Caco-2 (cell line): ENCODE results near the gene CELA1. TPM values are rescaled to one million over a fixed set of nuclear protein-coding genes. Genes with fewer than 3 reads are reported as not detected.

Experiments
- BruUV-seq: library from RNA; stranded (reverse); fragments of 400-500 nt; replicated peaks from 2 replicates; lab custom pipeline; 2021; lab: Mats Ljungman, UMichigan
- CTCF ChIA-PET: fragments of 300-600 bp; sonication (Branson Sonifier 250); formaldehyde crosslinking; loops from one replicate; lab custom pipeline; 2022; ENCODE audit warnings: antibody characterized with exemption; lab: Charles Lee
- POLR2A ChIA-PET: fragments of 300-600 bp; sonication (Branson Sonifier 250); formaldehyde crosslinking; loops from one replicate; lab custom pipeline; 2022; ENCODE audit warnings: antibody characterized with exemption; lab: Charles Lee
- DNase-seq, 2 experiments: peaks; one replicate each; pipeline versions ENCODE4 v3.0.0 to v3.0.0-alpha.2; 2020 to 2022
- H3K27me3 ChIP-seq: replicated peaks from 2 replicates; pipeline ENCODE4 v1.6.0; 2011; ENCODE audit warnings: low read length; ENCODE audit not compliant: control insufficient read depth, insufficient read depth
- H3K36me3 ChIP-seq: 2 replicates; pipeline ENCODE4 v1.5.1; 2011; ENCODE audit warnings: low read length; ENCODE audit not compliant: control insufficient read depth, insufficient read depth
- H3K4me1 ChIP-seq: fragments of 250-450 bp; sonication (Bioruptor Pico); 2 replicates; pipeline ENCODE4 v1.5.1; 2020; ENCODE audit warnings: mild to moderate bottlenecking
- H3K4me3 ChIP-seq: 2 replicates; pipeline ENCODE4 v1.5.1; 2011; ENCODE audit warnings: low read depth, mild to moderate bottlenecking, control low read depth, low read length
- H3K9me3 ChIP-seq: fragments of 250-450 bp; sonication (Bioruptor Pico); 2 replicates; pipeline ENCODE4 v1.5.1; 2020; ENCODE audit warnings: mild to moderate bottlenecking, moderate library complexity
- H3K27ac Mint-ChIP-seq: one replicate; pipeline ENCODE4 v1.8.0; 2022; ENCODE audit warnings: mixed read lengths; ENCODE audit not compliant: unreplicated experiment
- H3K27me3 Mint-ChIP-seq: one replicate; pipeline ENCODE4 v1.8.0; 2022; ENCODE audit warnings: mixed read lengths; ENCODE audit not compliant: insufficient read depth, unreplicated experiment
- H3K36me3 Mint-ChIP-seq: one replicate; pipeline ENCODE4 v1.8.0; 2022; ENCODE audit warnings: mild to moderate bottlenecking, mixed read lengths; ENCODE audit not compliant: insufficient read depth, unreplicated experiment
- H3K4me1 Mint-ChIP-seq: one replicate; pipeline ENCODE4 v1.8.0; 2022; ENCODE audit warnings: low read depth, mixed read lengths; ENCODE audit not compliant: unreplicated experiment
- H3K4me3 Mint-ChIP-seq: one replicate; pipeline ENCODE4 v1.8.0; 2022; ENCODE audit warnings: mild to moderate bottlenecking, moderate library complexity, mixed read lengths; ENCODE audit not compliant: unreplicated experiment
- H3K9me3 Mint-ChIP-seq: one replicate; pipeline ENCODE4 v1.8.0; 2022; ENCODE audit warnings: mixed read lengths; ENCODE audit not compliant: unreplicated experiment
- CTCF ChIP-seq, 2 experiments: fragments of 200-600 bp in 1 of 2; IDR thresholded peaks; 1 replicate in 1 of 2; 2 replicates in 1 of 2; pipeline versions ENCODE4 v1.5.1 to v1.8.0; 2011 to 2022; ENCODE audit warnings: antibody characterized with exemption in 1 of 2, control low read depth in 1 of 2, inconsistent platforms in 1 of 2, low read depth in 1 of 2, low read length in 1 of 2, mild to moderate bottlenecking in 1 of 2, moderate library complexity in 1 of 2; ENCODE audit not compliant: insufficient read depth in 1 of 2, severe bottlenecking in 1 of 2, unreplicated experiment in 1 of 2
- intact Hi-C: fragments of 100-400 bp; cut with micrococcal nuclease; formaldehyde crosslinking; loops from one replicate; pipeline ENCODE4 v1.10.0; 2022; ENCODE audit not compliant: unreplicated experiment
- total RNA-seq: library from RNA; stranded (reverse); gene quantifications from 2 replicates; pipeline ENCODE4 v1.2.3, GENCODE V29; 2022

Gene CELA1
- total RNA-seq, 1 experiment from 2014 or later = not detected

GRCh38 chr12:51381226-51382079 is 35.0 kb upstream of the CELA1 start:
- H3K4me1 Mint-ChIP-seq = peaks cover 18% of the 10 kb centered on the region
- Histone ChIP-seq H3K4me3 (no peak overlapping the region), H3K36me3 (peaks cover 19% of the 10 kb centered on the region), H3K4me1 (no peaks in the 10 kb centered on the region), H3K27me3 (no peaks in the 10 kb centered on the region), H3K9me3 (no peaks in the 10 kb centered on the region)
- DNase-seq = no peak
- no peak for TF ChIP-seq CTCF (IDR thresholded peaks at IDR 0.05; ENCODE audit: insufficient read depth in 1 of 2, low read depth in 1 of 2, low read length in 1 of 2, severe bottlenecking in 1 of 2, unreplicated experiment in 1 of 2)
- H3K36me3 Mint-ChIP-seq = peaks cover 91% of the 10 kb centered on the region
- no peaks in the 10 kb centered on the region for H3K9me3 Mint-ChIP-seq
- intact Hi-C loops = no loop called here
- CTCF ChIA-PET = no interaction called here
- POLR2A ChIA-PET = interaction anchor here (0.6 kb wide), 1 partner anchor 61 kb away, joined by 8 read pairs; no protein-coding TSS in a partner anchor
- no peak overlapping the region for H3K4me3 Mint-ChIP-seq
- no peak overlapping the region for H3K27ac Mint-ChIP-seq
- H3K27me3 Mint-ChIP-seq = no peaks in the 10 kb centered on the region
- BruUV-seq = no TSS peak

DNA sequence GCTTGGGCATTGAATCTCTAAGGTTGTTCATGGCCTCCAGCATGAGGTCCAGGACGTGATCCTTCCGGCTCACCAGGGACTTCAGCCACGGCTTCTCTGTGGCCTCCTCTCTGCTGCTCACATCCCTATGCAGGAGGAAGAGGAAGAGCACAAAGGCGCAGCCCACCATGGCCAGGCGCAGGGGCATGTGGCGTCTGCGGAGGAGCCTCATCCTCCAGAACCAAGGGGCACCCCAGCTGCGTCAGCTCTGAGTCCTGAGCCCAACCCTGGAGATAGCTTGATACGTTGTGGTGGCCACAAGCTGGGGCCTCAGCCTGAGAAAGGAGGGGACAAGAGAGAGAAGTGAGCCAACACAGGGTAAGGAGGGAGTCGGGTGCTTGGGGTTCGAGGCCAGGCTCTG is 33.1 kb upstream of the CELA1 start:
- H3K27me3 Mint-ChIP-seq = no peaks in the 10 kb centered on the region
- H3K36me3 ChIP-seq = peaks cover 21% of the 10 kb centered on the region
- H3K27ac Mint-ChIP-seq = no peak overlapping the region
- DNase-seq = no peak
- peaks cover 9% of the 10 kb centered on the region for H3K4me1 Mint-ChIP-seq
- no peak overlapping the region for H3K4me3 ChIP-seq
- intact Hi-C loops = no loop called here
- no peaks in the 10 kb centered on the region for H3K9me3 ChIP-seq
- no TSS peak for BruUV-seq
- H3K27me3 ChIP-seq = no peaks in the 10 kb centered on the region
- no peak for TF ChIP-seq CTCF (IDR thresholded peaks at IDR 0.05; ENCODE audit: insufficient read depth in 1 of 2, low read depth in 1 of 2, low read length in 1 of 2, severe bottlenecking in 1 of 2, unreplicated experiment in 1 of 2)
- ChIA-PET CTCF (no interaction called here), POLR2A (no interaction called here)
- H3K4me3 Mint-ChIP-seq = no peak overlapping the region
- no peaks in the 10 kb centered on the region for H3K4me1 ChIP-seq
- H3K36me3 Mint-ChIP-seq = peaks cover 99% of the 10 kb centered on the region
- no peaks in the 10 kb centered on the region for H3K9me3 Mint-ChIP-seq

- H3K4me1 ChIP-seq = no peaks in the 10 kb centered on the region
- no peaks in the 10 kb centered on the region for H3K27me3 ChIP-seq
- H3K9me3 ChIP-seq = no peaks in the 10 kb centered on the region
- TF ChIP-seq CTCF (IDR thresholded peaks at IDR 0.05; ENCODE audit: insufficient read depth in 1 of 2, low read depth in 1 of 2, low read length in 1 of 2, severe bottlenecking in 1 of 2, unreplicated experiment in 1 of 2) = no peak
- peaks cover 9% of the 10 kb centered on the region for H3K4me1 Mint-ChIP-seq
- intact Hi-C loops = no loop called here
- ChIA-PET CTCF (interaction anchor here (0.6 kb wide), 1 partner anchor 509 kb away, joined by 3 read pairs; the partner anchor contains the start of gene ANKRD33), POLR2A (no interaction called here)
- no peak overlapping the region for H3K4me3 Mint-ChIP-seq
- H3K36me3 Mint-ChIP-seq = peaks cover 98% of the 10 kb centered on the region
- DNase-seq = no peak
- no TSS peak for BruUV-seq
- peaks cover 21% of the 10 kb centered on the region for H3K36me3 ChIP-seq
- H3K9me3 Mint-ChIP-seq = no peaks in the 10 kb centered on the region
- no peak overlapping the region for H3K27ac Mint-ChIP-seq
- no peak overlapping the region for H3K4me3 ChIP-seq
- H3K27me3 Mint-ChIP-seq = no peaks in the 10 kb centered on the region
Measured at GRCh38 chr12:51378749-51379148, 32.3 kb upstream of the CELA1 start.
